HCT116 (cell line): ENCODE measurements around the gene CRY2.

Experiments
- ATF3 ChIP-seq: IDR thresholded peaks from 2 replicates; pipeline ENCODE4 v1.6.1; 2012
- CTCF ChIP-seq, 3 experiments: fragments of 200-600 bp in 1 of 3; sonication (generic) in 1 of 3; IDR thresholded peaks in 2 of 3; conservative IDR thresholded peaks in 1 of 3; 2 replicates each; pipeline ENCODE4 v1.5.1; 2012 to 2017; ENCODE audit warnings: low read depth in 2 of 3, low read length in 2 of 3, antibody characterized with exemption in 1 of 3, borderline replicate concordance in 1 of 3, control low read depth in 1 of 3, mild to moderate bottlenecking in 1 of 3, mixed read lengths in 1 of 3, mixed run types in 1 of 3, moderate library complexity in 1 of 3; ENCODE audit not compliant: insufficient read depth in 1 of 3
- EZH2 ChIP-seq: fragments of 200-600 bp; sonication (generic); IDR thresholded peaks from 2 replicates; pipeline ENCODE4 v1.6.1; 2017; ENCODE audit warnings: antibody characterized with exemption, mixed run types
- EZH2phosphoT487 ChIP-seq: fragments of 200-600 bp; IDR thresholded peaks from 2 replicates; pipeline ENCODE4 v1.6.1; 2018; ENCODE audit warnings: antibody characterized with exemption, borderline replicate concordance
- POLR2A ChIP-seq: IDR thresholded peaks from 2 replicates; pipeline ENCODE4 v1.7.0; 2011; ENCODE audit warnings: borderline replicate concordance; ENCODE audit not compliant: insufficient read depth, insufficient read length; ENCODE audit errors: extremely low read depth
- POLR2AphosphoS5 ChIP-seq: IDR thresholded peaks from 2 replicates; pipeline ENCODE4 v1.6.1; 2011; ENCODE audit warnings: mild to moderate bottlenecking, low read depth, low read length, moderate library complexity

- no peak for TF ChIP-seq EZH2phosphoT487
- TF ChIP-seq CTCF (IDR thresholded peaks at IDR 0.05 in 2 of 3, conservative IDR thresholded peaks at IDR 0.05 in 1 of 3; ENCODE audit: borderline replicate concordance in 1 of 3, insufficient read depth in 1 of 3, low read depth in 2 of 3, low read length in 2 of 3) = no peak
- no peak for TF ChIP-seq POLR2A
- TF ChIP-seq POLR2AphosphoS5 = no peak
- no peak for TF ChIP-seq ATF3
- no peak for TF ChIP-seq EZH2
These were observed 83.8 kb downstream of the CRY2 start for GRCh38 chr11:45930951-45931570.
